Activated CD8-positive, alpha-beta T cell treated with anti-CD3 and anti-CD28 coated beads for 36 hours (primary cell): ENCODE measurements around the gene SENP5. TPM values are rescaled to one million over a fixed set of nuclear protein-coding genes. Genes with fewer than 3 reads are reported as not detected.

ENCODE experiments used
- ATAC-seq: fragments of 200-7000 bp; cut with Tn5 transposase; one replicate; pipeline ENCODE4 v1.10.0; 2021; ENCODE audit warnings: mild to moderate bottlenecking, moderate library complexity
- CTCF ChIA-PET: fragments of 350-600 bp; sonication (Branson Sonifier 250); formaldehyde crosslinking; loops from one replicate; lab custom pipeline; 2021; ENCODE audit warnings: antibody characterized with exemption; lab: Charles Lee
- POLR2A ChIA-PET: fragments of 350-600 bp; sonication (Branson Sonifier 250); formaldehyde crosslinking; loops from one replicate; lab custom pipeline; 2021; ENCODE audit warnings: antibody characterized with exemption; lab: Charles Lee
- DNase-seq: peaks from one replicate; pipeline ENCODE4 v3.0.0-alpha.2; 2020
- H3K27ac Mint-ChIP-seq: one replicate; pipeline ENCODE4 v1.8.0; 2021; ENCODE audit warnings: mild to moderate bottlenecking, mixed read lengths
- H3K27me3 Mint-ChIP-seq: one replicate; pipeline ENCODE4 v1.8.0; 2021; ENCODE audit warnings: mixed read lengths
- H3K36me3 Mint-ChIP-seq: one replicate; pipeline ENCODE4 v1.8.0; 2021; ENCODE audit warnings: low read depth, mixed read lengths
- H3K4me1 Mint-ChIP-seq: one replicate; pipeline ENCODE4 v1.8.0; 2021; ENCODE audit warnings: low read depth, mixed read lengths
- H3K4me3 Mint-ChIP-seq: one replicate; pipeline ENCODE4 v1.8.0; 2021; ENCODE audit warnings: mild to moderate bottlenecking, moderate library complexity, mixed read lengths
- H3K9me3 Mint-ChIP-seq: one replicate; pipeline ENCODE4 v1.8.0; 2021; ENCODE audit warnings: mixed read lengths
- CTCF ChIP-seq: fragments of 200-600 bp; IDR thresholded peaks from one replicate; pipeline ENCODE4 v1.8.0; 2022; ENCODE audit warnings: antibody characterized with exemption, mild to moderate bottlenecking
- intact Hi-C: fragments of 100-400 bp; cut with micrococcal nuclease; formaldehyde crosslinking; loops from one replicate; pipeline ENCODE4 v1.10.0; 2022
- total RNA-seq, 2 experiments: library from RNA; stranded (reverse); gene quantifications; one replicate each; pipeline ENCODE4 v1.2.3, GENCODE V29; 2021

SENP5 gene
- total RNA-seq, 2 experiments from 2014 or later, result 28.0 to 32.5 TPM

DNA sequence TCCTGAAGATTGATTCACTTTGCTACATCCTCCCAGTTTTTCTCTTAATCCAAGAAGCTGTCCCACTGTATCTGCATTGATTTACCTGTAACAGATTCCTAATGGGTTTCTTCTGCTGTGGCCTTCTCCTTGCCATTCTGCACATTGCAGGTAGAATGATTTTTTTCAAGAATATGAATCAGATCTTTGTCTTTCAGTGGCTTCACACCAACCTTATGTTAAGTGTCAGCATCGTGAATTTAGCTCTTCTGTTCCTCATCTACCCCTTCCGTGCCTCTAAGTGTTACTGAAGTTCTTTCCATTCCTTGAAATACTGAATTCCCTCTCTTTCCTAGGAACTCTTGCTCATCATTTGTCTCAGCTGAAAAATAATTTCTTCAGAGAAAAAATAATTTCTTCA, 7.5 kb downstream of the SENP5 start:
- ChIA-PET CTCF (interaction anchor here (0.6 to 1.7 kb wide), 5 partner anchors 37 to 284 kb away, joined by 3 to 8 read pairs (median 3); no protein-coding TSS in a partner anchor), POLR2A (interaction anchor here (0.7 to 1.1 kb wide), 5 partner anchors 10 to 916 kb away, joined by 3 read pairs; partner anchors contain the start of gene LRCH3)
- Mint-ChIP-seq H3K27me3 (no peaks in the 10 kb centered on the region), H3K9me3 (no peaks in the 10 kb centered on the region), H3K27ac (peak overlapping the region; percentile 6), H3K4me1 (peaks cover 45% of the 10 kb centered on the region), H3K4me3 (no peak overlapping the region), H3K36me3 (peaks cover 2% of the 10 kb centered on the region)
- intact Hi-C loops, result no loop called here
- ATAC-seq (no peak), DNase-seq (no peak)
- no peak for TF ChIP-seq CTCF

DNA sequence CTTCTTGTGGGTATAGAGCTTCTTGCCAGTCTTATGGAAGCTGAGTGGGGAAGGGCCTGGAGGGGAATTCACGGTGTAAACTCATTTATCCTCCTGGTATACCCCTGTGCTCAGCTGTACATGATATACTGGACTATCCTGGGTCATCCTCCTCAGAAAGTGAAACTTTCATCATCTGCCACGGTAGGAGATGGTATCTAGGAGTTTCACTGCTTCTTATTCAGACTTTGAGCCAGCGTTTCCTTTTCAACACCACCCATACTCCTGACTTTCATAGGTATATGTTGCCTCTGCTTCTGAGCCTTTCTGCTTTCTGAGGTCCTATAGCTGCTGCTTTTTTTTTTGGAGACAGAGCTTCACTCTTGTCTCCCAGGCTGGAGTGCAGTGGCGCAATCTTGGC, 15.6 kb downstream of the SENP5 start:
- ATAC-seq (peak; percentile 87), DNase-seq (no peak)
- Mint-ChIP-seq H3K4me3 (no peak overlapping the region), H3K4me1 (peaks cover 37% of the 10 kb centered on the region), H3K27ac (peak overlapping the region; percentile 73), H3K36me3 (peaks cover 18% of the 10 kb centered on the region), H3K27me3 (no peaks in the 10 kb centered on the region), H3K9me3 (no peaks in the 10 kb centered on the region)
- POLR2A ChIA-PET, result interaction anchor here (1.1 kb wide), 1 partner anchor 13 kb away, joined by 3 read pairs; no protein-coding TSS in a partner anchor
- no peak for TF ChIP-seq CTCF
- intact Hi-C loops, result no loop called here
- CTCF ChIA-PET, result no interaction called here

- DNase-seq (no peak), ATAC-seq (peak; percentile 57)
- ChIA-PET POLR2A (interaction anchor here (0.9 kb wide), 1 partner anchor 11 kb away, joined by 3 read pairs; no protein-coding TSS in a partner anchor), CTCF (interaction anchor here (0.5 to 1.7 kb wide), 4 partner anchors 12 to 55 kb away, joined by 3 to 6 read pairs (median 4); partner anchors contain the start of gene SENP5)
- Mint-ChIP-seq H3K27ac (peak overlapping the region; percentile 70), H3K27me3 (no peaks in the 10 kb centered on the region), H3K4me1 (peaks cover 41% of the 10 kb centered on the region), H3K36me3 (peaks cover 18% of the 10 kb centered on the region), H3K4me3 (no peak overlapping the region), H3K9me3 (no peaks in the 10 kb centered on the region)
- no peak for TF ChIP-seq CTCF
- intact Hi-C loops, result no loop called here
Measured at GRCh38 chr3:196886144-196886543, 18.4 kb downstream of the SENP5 start.

DNA sequence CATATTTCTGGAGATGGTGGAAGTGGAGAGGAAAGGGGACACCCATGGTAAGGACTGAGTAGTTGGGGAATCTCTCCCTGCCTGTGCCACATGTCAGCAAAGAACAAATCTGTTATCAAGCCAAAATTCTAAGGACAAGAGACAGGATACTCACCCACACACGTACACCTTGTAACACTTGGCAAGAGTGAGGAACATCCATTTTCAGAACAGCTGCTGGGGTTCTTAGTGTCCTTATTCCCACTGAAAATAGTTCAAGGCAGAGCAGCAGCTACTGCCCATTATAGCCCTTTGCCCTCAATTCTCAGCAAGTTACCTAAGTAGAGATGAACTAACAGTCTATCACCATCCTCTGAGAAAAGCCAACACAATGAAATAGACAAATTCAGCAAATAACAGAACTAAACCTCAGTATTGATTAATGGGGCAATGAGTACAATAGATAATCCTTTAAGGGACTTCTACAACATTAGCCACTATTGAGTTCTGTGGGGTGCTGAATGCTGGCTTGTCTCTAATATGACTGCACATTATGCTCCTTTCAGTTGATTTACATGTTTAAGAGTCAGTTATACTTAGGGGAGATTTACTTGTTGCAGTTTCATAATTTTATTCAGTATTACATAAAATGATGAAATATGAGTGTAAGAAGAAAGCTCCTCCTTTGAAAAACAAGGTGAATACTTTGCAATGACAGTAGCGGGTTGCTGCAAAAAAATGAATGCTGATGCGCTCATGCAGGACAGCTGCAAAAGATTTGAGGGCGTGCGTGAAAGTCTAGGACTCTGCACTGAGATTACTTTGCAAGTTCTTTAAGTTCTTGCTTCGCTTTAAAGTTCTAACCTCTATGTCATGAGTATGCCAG, 22.4 kb downstream of the SENP5 start:
- ATAC-seq, result no peak
- no peaks in the 10 kb centered on the region for H3K9me3 Mint-ChIP-seq
- POLR2A ChIA-PET, result interaction anchor here (0.9 to 3.2 kb wide), 2 partner anchors 22 to 52 kb away, joined by 3 to 8 read pairs; partner anchors contain the start of genes NCBP2 and SENP5
- TF ChIP-seq CTCF, result no peak
- no peak for DNase-seq
- CTCF ChIA-PET, result no interaction called here
- H3K27ac Mint-ChIP-seq, result peak overlapping the region; percentile 21
- H3K36me3 Mint-ChIP-seq, result peaks cover 12% of the 10 kb centered on the region
- intact Hi-C loops, result no loop called here
- peaks cover 27% of the 10 kb centered on the region for H3K4me1 Mint-ChIP-seq
- H3K27me3 Mint-ChIP-seq, result no peaks in the 10 kb centered on the region
- H3K4me3 Mint-ChIP-seq, result no peak overlapping the region
